Amniotic stem cell (primary cell): Measurements from ENCODE around the gene PSME3IP1.
A peak's percentile ranks its signal among the peaks of the same experiment; 100 is the strongest.
"Not testable (repeated sequence)": the region's sequence is repeated elsewhere in the genome, so short reads cannot be mapped to it uniquely, and the experiment has no call there.

Experiments used
- DNase-seq: peaks from one replicate; lab custom pipeline; 2025; lab: John Stamatoyannopoulos, UW

PSME3IP1 gene, protein sequence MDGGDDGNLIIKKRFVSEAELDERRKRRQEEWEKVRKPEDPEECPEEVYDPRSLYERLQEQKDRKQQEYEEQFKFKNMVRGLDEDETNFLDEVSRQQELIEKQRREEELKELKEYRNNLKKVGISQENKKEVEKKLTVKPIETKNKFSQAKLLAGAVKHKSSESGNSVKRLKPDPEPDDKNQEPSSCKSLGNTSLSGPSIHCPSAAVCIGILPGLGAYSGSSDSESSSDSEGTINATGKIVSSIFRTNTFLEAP

DNA sequence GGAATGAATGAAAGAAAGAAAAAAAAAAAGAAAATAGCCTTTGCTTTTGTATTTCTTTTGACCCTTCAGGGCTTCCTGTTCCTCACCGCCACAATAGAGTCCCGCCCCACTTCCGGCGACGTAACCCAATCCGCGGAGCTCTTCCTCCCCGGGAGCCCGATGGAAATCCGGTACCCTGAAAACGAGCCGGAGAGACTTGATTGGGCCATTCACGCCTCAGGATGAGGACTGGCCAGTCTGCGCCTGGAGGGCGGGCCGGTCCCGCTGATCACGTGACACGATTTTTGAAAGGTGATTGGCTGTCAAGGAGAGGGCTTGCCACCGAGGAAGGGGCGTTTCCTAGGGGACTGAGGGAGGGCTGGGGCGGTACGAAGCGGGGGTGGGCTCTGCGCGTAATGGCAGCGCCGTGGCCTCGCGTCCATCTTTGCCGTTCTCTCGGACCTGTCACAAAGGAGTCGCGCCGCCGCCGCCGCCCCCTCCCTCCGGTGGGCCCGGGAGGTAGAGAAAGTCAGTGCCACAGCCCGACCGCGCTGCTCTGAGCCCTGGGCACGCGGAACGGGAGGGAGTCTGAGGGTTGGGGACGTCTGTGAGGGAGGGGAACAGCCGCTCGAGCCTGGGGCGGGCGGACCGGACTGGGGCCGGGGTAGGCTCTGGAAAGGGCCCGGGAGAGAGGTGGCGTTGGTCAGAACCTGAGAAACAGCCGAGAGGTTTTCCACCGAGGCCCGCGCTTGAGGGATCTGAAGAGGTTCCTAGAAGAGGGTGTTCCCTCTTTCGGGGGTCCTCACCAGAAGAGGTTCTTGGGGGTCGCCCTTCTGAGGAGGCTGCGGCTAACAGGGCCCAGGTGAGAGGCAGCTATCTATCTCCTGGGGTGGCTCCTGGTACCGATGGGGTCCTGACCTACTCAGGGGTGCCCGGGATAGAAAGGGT, at the start of gene PSME3IP1, which contains the start of gene RSPRY1:
PSME3IP1 (minus strand) TSS at position 95 of the 927 bp plus-strand sequence. CDS start 12,185 bp downstream, outside the sequence.
RSPRY1 (plus strand) TSS at position 385 of the 927 bp plus-strand sequence. CDS start 18,330 bp downstream, outside the sequence.
- peak; percentile 99 for DNase-seq

GRCh38 chr16:57235128-57236021, 49.5 kb upstream of the PSME3IP1 start:
- no peak for DNase-seq

DNA sequence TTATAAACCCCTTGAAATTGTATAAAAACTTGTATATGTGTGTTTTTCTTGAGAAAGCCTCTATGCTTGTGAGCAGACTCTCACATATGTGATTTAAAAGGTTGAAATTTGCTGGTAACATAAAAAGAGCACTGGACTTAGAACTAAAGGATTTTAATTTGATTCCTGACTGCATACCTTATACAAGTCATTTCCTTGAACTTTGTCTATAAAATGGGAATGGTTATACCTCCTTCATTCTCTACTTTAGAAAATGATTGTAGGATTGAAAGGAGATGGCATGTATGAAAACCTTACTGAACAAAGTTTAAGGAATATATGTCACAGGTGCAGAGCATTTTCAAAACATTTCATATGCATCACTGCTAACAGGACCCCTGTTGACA, 48.9 kb upstream of the PSME3IP1 start:
- DNase-seq, result no peak

- no peak for DNase-seq
Observed at GRCh38 chr16:57233944-57234706, 48.3 kb upstream of the PSME3IP1 start.

- DNase-seq, result no peak
Observed at GRCh38 chr16:57231821-57232350, 46.0 kb upstream of the PSME3IP1 start.

DNA sequence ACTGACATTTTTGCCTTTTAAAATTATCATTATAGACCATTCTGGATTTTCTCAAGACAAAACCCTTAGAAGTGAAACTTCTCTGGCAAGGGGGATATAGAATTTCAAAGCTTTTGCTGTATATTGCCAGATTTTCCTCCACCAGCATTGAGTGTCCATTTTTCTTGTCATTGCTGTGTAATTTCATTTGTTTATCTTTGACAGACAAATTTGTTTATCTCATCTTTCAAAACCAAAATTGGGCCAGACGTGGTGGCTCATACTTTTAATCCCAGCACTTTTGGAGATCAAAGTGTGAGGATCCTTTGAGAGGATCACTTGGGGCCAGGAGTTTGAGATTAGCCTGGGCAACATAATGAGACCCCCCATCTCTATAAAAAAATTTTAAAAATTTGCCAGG, 43.2 kb upstream of the PSME3IP1 start:
- no peak for DNase-seq

DNA sequence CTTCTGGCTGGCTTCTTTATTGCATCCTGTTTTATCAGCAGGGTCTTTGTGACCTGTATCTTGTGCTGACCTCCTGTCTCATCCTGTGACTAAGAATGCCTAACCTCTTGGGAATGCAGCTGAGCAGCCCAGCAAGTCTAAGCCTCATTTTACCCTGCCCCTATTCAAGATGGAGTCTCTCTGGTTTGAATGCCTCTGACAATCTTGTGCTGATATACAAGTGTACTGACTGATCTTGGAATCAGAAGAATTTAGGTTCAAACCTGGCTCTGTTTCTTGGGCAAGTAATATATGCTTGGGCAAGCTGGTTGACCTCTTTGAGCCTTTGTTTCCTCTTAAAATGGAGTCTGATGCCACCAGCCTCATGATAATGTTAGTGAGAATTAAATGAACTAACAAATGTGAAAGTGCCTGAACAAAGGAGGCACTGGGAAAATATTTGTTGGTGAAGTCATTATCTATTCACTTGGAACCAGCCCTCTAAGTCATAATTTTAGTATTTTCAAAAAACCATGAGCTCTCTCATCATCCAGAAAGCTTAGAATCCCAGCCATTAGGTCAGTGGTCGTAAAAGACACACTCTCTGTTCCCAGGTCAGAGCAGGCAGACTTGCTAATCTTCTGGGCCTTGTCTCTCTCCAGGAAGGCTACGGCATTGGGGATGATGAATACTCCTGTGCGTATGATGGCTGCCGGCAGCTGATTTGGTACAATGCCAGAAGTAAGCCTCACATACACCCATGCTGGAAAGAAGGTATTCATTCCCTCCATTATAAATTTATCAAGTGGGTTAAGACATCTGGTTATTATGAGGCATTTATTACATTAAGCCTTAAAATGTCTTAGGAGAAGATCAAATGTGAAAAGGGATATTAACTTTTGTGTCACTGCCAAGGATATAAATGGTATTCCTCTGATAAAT, 41.1 kb upstream of the PSME3IP1 start:
- no peak for DNase-seq

DNA sequence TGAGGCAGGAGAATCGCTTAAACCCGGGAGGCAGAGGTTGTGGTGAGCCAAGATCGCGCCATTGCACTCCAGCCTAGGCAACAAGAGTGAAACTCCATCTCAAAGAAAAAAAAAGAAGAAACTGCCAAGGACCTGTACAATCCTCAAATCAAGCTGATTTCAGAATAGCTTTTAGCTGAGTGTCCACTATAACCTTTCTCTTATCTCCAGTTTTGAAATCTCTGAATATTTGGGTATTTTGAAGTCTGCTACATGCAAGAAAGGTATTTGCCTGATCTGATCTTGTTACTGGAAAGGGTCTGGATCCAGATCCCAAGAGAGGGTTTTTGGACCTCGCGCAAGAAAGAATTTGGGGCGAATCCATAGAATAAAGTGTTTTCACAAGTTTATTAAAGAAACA, 40.1 kb upstream of the PSME3IP1 start:
- no peak for DNase-seq

DNA sequence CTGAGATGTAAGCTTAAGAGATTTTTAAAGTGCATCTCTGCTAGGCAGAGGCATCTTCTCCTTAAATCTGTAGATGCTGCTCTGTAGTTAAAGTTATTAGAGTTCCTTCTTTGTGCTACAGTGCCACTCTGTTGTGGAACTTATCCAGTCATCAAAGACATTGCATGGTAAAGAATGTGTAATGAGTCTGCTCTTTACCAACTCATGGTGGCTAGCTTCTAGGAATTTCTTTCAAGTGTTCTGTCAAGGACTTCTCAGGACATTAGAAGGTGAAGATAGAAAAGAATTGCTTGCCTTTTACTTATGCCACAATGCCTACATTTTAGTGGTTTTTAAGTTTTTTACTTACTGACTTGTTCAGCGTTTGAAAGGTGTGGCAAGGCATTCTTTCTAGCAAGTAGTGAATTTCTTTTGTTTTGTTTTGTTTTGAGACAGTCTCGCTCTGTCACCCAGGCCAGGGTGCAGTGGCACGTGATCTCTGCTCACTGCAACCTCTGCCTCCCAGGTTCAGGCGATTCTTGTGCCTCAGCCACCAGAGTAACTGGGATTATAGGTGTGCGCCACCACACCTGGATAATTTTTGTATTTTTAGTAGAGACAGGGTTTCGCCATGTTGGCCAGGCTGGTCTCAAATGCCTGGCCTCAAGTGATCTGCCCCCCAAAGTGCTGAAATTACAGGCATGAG, 39.0 kb upstream of the PSME3IP1 start:
- DNase-seq, result no peak

GRCh38 chr16:57223057-57223456, 37.2 kb upstream of the PSME3IP1 start:
- no peak for DNase-seq

- no peak for DNase-seq
Observed at GRCh38 chr16:57216968-57217367, 31.1 kb upstream of the PSME3IP1 start.

GRCh38 chr16:57213462-57213861, 27.6 kb upstream of the PSME3IP1 start:
- no peak for DNase-seq

GRCh38 chr16:57209780-57210179, 23.9 kb upstream of the PSME3IP1 start:
- DNase-seq, result no peak

DNA sequence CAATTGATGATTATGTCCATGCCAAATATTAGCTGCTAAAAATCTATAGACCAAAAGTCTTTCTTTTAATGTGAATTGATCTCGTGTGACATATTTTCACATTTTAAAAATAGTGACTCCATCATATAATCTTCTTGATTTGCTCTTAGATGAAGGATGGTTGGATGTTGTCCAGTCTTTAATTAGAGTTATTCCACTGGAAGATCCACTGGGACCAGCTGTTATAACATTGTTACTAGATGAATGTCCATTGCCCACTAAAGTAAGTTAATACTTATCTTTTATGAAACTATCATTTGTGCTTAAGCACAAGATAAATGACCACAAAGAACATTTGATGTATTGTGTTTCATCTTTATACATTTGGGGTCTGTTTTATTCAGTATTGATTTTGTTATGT, 23.1 kb upstream of the PSME3IP1 start:
- no peak for DNase-seq

GRCh38 chr16:57204675-57205074, 18.8 kb upstream of the PSME3IP1 start:
- DNase-seq, result no peak

GRCh38 chr16:57203451-57203850, 17.6 kb upstream of the PSME3IP1 start:
- no peak for DNase-seq

DNA sequence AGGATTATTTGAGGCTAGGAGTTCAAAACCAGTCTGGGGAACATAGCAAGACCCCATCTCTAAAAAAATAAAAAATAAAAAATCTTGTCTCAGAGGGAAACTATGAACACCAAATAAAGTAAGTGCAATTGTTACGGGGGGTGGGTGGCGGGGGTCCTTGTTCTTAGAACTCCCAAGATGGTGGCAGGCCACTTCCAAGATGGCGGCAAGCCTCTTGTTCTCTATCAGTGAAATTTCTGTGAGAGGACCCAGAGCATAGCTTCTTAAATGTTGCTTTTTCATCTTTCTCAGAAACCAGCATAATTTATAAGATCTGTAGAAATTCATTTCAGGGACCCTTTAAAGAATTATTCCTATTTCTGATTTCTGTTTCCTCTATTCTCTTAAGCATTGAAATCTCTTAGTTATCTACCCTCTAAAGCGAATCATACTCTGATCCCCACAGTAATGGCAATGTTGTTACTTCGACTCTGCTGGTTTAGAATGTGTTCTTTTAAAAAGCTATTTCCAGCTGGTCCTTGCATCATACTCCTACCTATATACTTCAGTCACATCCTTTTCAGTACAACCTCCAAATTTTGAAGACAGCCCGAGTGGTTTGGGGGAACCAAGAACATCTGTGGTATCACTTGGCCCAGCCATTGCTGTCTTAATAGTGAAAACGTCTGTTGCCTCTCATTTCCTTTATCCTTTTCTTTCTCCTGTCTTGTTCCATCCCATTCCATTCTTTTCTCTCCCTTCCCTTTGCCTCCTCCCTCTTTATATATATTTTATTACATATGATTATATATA, 16.5 kb upstream of the PSME3IP1 start:
- no peak for DNase-seq

DNA sequence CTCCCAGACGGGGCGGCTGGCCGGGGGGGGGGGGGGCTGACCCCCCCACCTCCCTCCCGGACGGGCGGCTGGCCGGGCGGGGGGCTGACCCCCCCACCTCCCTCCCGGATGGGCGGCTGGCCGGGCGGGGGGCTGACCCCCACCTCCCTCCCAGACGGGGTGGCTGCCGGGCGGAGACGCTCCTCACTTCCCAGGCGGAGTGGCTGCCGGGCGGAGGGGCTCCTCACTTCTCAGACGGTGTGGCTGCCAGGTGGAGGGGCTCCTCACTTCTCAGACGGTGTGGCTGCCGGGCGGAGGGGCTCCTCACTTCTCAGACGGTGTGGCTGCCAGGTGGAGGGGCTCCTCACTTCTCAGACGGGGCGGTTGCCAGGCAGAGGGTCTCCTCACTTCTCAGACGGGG, 15.1 kb upstream of the PSME3IP1 start:
- not testable (repeated sequence) for DNase-seq
